NOMO-1 (cell line): ENCODE measurements around the gene CBX7.

Experiments
- DNase-seq, 2 experiments: peaks; one replicate each; lab custom pipeline; 2025; ENCODE audit not compliant: unreplicated experiment in 2 of 2; lab: John Stamatoyannopoulos, UW

CBX7 gene

DNA sequence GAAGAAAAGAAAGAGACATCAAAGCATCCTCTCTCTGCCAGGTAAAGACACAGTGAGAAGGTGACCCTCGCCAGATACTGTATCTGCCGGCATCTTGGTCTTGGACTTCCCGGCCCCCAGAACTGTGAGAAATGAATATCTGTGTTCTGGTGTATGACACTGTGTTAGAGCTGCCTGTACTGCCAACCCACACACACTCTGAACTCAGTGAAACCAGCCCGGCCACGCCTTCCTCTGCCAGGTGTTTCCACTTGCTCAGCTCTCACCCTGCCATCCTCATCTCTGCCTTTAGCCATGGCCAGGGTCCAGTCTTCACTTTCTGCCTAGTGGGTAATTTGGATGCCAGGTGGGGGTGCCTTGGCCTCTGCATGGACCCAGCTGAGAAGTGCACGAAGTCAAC lies 24.0 kb downstream of the CBX7 start:
- no peak for DNase-seq

DNA sequence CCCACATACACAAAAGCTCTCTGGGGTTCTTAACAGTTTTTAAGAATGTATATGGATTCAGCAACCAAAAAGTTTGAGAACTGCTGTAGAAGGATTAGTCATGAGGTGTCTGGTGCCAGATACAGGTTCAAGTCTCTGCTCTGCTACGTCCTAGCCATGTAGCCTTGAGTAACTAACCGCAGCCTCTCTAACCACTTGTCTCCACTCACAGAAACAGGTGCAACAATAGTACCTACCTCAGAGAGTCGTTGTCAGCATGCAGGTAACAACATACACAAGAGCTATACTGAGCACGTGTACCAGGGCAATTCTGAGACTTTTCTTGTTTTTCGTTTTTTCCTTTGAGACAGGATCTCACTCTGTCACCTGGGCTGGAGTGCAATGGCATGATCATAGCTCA lies 26.9 kb downstream of the CBX7 start:
- no peak for DNase-seq

DNA sequence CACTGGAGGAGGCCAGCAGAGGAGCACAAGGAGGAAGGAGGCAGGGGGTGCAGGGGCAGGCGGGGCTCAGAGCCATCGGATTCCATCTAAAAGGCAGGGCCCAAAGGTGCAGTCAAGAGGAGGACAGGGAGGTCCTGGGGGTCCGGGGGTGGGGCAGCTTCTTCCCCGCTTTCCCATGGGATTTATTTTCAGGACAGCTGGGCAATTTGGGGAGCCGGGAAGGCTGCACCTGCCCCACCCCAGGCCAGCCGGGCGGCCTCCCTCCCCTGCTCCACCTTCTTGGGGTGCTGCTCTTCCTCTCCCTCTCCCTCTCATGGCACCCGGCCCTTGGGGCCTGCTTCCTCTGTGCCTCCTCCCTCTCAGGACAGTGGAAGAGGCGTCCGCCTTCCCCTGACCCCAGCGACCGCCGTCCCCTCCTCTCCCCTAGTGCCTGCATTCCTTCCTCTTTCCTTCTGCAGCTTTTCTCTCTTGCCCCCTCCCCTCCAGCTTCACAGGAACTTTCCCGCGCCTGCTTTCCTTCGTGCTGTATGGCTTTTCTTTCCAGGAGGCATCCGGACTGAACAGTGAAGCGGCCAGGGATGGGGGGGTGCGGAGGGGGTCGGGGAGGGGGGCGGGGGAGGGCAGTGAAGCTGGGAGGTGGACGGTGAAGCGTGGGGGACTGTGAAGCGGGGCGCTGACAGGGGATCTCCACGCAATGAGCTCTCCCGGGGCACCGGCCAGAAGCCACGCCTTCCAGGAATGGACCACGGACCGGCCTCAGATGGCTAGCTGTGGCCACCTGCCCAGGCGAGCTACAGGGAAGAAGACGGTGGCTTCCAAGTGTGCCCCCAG lies 28.5 kb downstream of the CBX7 start:
- no peak for DNase-seq

DNA sequence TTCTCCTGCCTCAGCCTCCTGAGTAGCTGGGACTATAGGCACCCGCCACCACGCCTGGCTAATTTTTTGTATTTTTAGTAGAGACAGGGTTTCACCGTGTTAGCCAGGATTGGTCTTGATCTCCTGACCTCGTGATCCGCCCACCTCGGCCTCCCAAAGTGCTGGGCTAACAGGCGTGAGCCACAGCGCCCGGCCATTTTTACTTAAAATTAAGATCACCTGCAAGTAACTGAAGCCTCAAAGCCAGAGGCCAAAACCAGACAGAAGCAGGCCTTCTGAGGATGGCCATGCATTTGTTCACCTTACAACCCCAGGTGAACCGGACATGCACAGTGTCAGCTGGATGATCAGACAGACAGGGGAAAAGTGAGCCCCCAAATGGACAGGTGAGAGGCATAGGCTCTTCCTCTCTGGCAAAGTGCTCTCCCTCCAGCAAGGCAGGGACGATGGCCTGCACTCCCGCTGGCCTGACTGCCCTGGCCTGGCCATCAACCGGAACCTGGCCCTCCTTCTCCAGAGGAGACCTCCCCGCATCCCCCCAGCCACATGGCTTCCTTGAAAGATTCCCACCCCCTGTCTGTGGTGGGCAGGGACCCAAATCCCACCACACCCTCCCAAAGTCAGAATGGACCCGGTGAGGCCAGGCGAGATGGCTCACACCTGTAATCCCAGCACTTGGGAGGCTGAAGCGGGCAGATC lies 29.6 kb downstream of the CBX7 start:
- no peak for DNase-seq

DNA sequence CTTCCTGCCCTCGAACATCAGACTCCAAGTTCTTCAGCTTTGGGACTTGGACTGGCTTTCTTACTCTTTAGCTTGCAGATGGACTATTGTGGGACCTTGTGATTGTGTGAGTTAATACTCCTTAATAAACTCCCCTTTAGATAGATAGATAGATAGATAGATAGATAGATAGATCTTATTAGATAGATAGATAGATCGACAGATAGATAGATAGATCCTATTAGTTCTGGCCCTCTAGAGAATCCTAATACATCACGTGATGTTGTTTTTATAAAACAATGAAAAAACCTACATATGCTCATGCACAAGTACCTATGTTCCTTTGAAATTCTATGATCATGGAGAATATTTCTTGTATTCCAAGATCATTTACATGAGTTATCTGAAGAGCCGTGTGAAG lies 31.5 kb downstream of the CBX7 start:
- DNase-seq: no peak

DNA sequence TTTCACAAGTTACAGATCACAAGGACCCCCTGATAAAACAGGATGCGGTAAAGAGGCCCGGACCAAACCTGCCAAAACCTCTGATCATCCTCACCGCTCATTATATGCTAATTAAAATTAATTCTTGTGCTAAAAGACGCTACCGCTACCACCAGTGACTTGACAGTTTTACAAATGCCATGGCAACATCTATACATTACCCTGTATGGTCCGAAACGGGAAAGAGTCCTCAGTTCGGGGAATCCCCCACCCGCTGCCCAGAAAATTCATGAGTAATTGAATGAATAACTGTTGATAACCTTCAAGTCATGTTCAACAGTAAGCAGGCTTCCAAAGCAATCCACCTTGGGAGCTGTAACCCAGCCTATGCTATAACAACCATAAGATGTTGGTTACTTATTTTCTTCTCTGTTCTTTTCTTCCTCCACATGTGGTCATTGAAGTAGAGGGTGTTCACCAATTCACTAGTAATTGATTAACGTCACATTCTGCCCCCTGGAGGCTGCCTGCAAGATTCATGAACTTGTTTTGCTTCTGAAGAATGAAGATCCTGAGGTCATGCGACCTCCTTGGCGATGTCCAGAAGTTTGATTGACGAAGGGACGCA lies 34.8 kb downstream of the CBX7 start:
- DNase-seq: peak; percentile 22 to 62

DNA sequence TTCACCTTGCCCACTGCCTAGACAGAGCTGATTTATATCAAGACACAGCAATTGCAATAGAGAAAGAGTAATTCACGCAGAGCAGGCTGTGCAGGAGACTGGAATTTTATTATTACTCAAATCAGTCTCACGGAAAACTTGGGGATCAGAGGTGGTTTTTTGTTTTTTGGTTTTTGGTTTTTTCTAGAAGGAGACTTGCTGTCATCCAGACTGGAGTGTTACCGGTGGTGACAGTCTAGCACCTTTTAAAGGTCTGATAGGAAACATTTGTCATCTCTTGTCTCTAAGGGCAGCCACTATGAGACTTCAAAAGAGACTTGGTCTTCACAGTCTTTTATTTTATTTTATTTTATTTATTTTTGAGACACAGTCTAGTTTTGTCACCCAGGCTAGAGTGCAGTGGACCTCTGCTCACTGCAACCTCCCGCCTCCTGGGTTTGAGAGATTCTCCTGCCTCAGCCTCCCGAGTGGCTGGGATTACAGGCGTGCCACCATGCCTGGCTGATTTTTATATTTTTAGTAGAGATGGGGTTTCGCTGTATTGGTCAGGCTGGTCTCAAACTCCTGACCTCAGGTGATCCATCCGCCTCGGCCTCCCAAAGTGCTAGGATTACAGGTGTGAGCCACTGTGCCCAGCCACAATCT lies 36.4 kb downstream of the CBX7 start:
- no peak for DNase-seq

DNA sequence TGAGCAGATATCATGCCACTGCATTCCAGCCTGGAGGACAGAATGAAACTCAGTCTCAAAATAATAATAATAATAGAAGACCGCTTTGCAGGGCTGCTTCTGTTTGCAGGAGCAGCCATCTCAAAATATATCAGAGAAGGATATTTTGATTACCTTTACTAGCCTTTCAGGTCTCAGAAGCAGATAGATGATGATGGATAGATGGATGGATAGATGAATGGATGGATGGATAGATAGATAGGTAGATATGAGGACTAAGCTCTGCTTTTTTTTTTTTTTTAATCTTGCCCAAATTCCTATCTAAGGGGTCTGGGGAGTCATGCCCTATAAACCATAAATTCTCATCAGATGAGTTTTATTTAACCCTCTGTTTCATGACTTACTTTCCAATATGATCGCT lies 36.9 kb downstream of the CBX7 start:
- no peak for DNase-seq

DNA sequence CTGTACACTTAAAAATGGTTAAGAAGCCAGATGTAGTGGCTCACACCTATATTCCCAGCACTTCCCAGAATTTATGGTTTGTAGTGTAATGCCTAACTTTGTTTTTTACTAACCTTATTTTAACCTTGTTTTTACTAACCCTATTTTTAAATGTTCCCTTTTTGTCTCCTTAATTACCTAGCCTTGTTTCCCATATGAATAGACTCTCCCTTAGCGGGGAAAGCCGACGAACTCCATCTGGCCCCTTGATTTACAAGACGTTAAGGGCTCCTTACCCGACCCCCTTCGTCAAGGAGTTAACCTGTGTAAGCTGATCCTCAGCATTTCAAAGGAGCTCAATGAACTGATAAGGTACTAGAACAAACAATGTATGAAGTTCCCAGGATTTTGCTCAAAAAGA lies 38.4 kb downstream of the CBX7 start:
- DNase-seq: no peak

DNA sequence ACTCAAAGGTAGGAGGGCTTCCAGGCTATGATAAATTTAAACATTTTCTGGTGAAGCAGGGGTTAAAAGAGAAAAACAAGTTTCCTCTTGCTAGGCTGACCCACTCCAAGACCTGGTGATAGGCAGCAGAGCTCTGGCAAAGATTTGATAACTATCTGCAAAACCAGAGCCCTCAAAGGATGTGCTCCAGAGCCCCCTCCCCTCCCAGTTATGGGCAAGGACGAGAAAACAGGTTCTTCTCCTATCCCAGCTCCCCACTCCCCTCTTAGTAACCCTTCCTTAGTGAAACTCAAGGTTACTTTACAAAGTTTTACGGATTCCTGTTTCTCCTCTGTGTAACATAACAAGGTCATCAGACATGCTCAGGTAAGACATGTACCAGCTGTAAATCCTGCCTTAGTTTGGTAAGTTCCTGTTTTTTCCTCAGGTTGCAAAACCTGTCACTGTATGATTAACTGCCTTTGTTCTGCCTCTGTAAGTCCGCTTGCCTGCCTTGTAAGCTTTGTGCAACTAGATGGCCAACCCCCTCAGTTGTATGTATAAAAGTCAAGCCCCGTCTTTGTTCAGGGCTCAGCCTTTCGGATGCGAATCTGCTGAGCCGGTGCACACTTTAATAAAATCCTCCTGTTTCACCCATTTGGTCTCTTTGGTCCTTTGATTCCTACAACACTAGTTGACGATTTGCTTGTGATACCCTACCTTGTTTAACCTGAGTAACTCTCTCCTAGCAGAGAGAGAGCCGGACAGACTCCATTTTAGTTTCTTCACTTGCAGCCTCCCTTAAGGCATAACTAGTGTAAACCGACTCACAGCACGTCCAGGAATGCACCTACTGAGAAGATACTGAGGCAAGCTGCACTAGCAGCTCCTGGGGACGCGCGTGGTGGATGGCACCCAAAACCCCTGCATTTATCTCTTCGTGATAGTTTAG lies 41.6 kb downstream of the CBX7 start:
- peak; percentile 47 to 85 for DNase-seq

DNA sequence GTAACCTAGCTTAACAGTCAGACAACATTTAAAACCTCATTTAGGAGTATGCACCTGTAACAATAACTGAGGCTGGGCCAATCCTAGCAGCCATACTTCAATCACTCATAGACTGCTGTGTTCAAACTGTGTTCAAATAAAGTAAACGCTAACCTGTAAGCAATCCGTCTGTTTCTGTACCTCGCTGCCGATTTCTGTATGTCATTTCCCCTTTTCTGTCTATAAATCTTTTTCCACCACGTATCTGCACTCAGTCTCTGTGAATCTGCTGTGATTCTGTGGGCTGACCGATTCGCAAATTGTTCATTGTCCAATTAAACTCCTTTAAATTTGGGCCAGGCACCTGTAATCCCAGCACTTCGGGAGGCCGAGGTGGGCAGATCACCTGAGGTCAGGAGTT lies 43.1 kb downstream of the CBX7 start:
- DNase-seq: peak; percentile 21 to 82

DNA sequence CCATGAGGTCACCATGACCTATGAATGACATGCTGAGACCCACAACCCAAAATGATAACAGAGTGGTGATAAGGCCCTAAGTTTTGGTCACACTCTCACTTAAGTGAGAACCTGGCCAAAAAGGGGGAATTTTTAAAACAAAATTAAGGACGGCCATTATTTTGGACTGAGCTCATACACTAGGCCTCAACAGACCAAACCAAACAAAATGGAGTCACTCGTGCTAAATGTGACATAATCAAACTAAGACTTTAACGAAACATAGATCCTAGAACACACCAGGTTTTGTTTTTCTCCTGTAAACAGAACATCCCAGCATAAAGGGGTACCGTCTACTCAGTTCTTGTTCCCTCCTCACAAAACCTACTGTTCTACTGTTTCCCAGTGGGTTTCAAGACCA lies 44.0 kb downstream of the CBX7 start:
- DNase-seq: no peak

DNA sequence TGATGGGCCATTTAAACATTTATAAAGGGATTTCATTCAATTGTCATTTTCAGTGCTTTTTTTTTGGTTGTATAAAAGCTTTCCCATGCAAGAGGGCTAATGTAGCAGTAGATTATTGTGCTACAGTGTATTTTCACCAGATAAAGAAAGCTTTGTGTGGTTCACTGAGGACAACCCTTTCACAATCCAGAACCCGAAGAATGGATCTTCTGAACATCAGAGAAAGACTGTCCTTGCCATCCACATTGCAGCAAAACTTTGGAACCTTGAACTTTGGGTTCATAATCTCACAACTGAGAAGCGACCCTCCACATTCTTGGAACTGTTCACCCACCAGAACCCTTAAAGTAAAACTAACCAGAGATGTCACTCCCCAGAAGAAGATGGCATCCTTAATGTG lies 46.2 kb downstream of the CBX7 start:
- no peak for DNase-seq

DNA sequence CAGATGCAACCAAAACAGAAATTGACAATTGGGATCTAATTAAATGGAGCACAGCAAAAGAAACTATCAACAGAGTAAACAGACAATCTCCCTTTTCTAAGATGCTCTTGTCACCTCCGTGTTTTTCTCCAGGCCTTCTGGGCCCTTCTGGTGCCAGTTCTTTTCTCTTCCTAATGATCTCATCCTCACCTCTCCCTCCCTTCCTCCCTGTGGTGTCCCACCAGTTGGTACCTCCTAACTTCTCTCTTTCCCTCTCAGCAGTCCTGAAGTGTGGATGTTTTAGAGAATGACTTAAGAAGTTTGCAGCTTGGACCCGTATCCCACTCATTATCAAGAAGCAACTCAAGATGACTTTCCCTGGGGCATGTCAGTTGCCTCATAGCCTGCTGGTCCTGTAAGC lies 49.0 kb downstream of the CBX7 start:
- DNase-seq: no peak

DNA sequence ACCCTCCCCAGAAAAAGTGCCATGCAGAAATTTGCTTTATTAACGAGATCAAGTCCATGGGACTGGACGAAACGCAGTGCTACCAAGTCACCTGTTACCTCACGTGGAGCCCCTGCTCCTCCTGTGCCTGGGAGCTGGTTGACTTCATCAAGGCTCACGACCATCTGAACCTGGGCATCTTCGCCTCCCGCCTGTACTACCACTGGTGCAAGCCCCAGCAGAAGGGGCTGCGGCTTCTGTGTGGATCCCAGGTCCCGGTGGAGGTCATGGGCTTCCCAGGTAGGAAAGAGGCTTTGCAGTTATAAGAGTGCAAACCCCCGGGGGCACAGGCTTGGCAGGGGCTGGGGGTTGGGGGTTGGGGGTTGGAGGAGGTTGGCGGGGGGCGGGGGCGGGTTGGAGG lies 51.3 kb downstream of the CBX7 start:
- DNase-seq: no peak

DNA sequence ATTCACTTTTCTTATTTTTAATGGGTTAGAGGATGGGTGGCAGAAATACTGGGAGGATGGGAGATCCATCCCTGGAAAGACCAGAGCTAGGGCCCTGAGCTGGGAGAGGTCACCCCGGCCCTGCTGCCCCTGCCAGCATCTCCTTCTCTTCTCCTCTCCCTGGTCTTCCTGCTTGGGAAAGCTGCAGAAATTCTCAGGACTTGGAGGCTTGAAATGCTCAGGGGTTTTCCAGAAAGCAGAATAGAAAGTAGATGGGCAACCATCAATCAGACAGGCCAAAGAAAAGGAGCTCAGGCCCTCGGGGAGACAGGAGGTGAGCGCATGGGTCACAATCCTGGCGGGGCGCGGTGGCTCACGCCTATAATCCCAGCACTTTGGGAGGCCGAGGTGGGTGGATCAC lies 53.9 kb downstream of the CBX7 start:
- no peak for DNase-seq

DNA sequence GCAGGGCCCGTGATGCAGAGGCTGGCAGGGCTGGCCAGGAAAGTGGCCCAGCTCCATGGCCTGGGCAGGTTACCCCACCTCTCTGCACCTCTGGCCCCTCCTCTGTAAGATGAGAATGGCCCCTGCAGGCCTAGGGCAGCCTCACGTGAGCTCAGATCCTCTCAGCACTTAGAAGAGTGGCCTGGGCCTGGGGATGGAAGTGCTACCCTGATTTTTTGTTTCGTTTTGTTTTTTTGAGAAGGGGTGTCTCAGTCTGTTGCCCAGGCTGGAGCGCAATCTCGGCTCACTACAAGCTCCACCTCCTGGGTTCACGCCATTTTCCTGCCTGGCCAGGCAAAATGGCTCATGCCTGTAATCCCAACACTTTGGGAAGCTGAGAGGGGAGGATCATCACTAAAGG lies 54.5 kb downstream of the CBX7 start:
- DNase-seq: no peak

DNA sequence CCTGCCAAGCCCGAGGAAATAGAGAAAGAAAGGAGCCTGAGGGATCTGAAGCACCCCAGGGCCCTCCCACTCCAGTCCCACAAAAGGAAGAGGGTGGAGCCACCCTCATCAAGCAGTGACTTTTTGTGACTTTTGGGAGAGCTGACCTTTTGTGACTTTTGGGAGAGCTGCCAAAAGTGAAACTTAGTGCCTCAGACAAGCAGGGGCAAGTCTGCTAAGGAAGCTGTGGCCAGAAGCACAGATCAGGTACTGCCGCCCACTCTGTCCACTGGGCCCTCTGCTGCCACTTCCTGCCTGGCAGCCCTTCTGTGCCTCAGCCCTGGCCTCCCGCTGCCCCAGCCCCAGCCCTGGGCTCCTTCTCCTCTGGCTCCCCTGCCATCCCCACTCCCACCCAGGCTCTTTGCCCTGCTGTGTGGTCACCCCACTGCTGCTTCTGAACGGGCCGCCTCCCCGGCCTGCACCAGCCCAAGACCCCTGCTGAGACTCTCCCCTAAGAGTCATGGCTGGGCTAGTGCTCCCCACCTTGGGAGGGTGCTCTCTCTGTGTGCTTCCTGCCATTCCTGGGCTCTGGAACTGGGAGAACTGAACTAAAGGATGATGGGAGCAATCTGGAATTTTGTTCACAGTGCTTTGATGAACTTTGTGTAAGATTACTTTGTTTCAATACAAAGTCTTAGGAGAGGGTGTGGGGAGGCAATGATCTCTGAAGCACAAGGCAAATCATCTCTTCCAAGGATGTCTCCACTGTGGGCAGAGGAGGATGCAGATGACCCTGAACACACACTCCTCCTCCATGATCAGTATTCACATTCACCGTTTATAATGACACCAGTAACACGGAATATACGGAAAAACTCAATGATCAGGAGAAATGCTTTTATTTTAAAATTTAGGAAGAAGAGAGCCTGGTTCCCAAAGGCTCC lies 55.1 kb downstream of the CBX7 start, which contains the start of gene APOBEC3H:
Gene APOBEC3H, plus strand, starts transcription at position 147 of the 923 bp plus-strand sequence. CDS start 3,035 bp downstream, outside the sequence.
- DNase-seq: peak; percentile 64 to 68

DNA sequence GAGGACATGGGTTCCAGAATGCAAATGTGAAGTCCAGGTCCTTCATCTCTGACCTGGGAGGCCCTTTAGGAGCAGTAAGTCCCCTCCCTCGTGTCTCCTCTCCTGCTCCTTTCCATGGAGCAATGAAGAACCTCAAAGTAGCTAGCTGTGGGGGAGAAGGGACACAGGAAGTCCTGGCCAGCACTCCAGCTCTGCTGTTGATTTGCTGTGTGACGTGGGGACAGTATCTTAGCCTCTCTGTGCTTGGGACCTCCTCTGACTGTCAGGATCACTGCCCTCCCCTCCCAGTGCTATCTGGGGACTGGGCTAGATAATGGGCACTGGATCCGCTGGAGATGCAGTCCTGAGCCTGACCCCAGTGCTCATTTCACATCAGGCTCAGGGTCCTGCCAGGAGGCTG lies 56.5 kb downstream of the CBX7 start:
- no peak for DNase-seq
